ENCODE data around the gene PGK2. TPM values are rescaled to one million over a fixed set of nuclear protein-coding genes. Genes with fewer than 3 reads are reported as not detected.

PGK2 gene
- total RNA-seq, 4 donors from 2014 or later, result not detected

- intact Hi-C loops (cut with DNase I; ENCODE audit: low total_unique reads), result no loop called here
- H3K4me3 ChIP-seq (ENCODE audit: low read depth, poor library complexity, severe bottlenecking), result no peak overlapping the region
- no peak for TF ChIP-seq CTCF (IDR thresholded peaks at IDR 0.05)
- no peak for TF ChIP-seq POLR2A (IDR thresholded peaks at IDR 0.05)
- no peak for DNase-seq (ENCODE audit: low spot score in 2 of 2)
These were observed 2.8 kb downstream of the PGK2 start for GRCh38 chr6:49784272-49784671.

GRCh38 chr6:49782725-49783124 is 4.4 kb downstream of the PGK2 start:
- no peak for TF ChIP-seq POLR2A (IDR thresholded peaks at IDR 0.05)
- TF ChIP-seq CTCF (IDR thresholded peaks at IDR 0.05), result no peak
- WGBS, 2 donors, result 89 to 91% methylated on average over 7 of the region's 7 CpGs
- intact Hi-C loops (cut with DNase I; ENCODE audit: low total_unique reads), result no loop called here
- no peak for DNase-seq (ENCODE audit: low spot score in 2 of 2)
- no peak overlapping the region for H3K4me3 ChIP-seq (ENCODE audit: low read depth, poor library complexity, severe bottlenecking)

- 65 to 69% methylated on average over 1 of the region's 1 CpG for WGBS, 2 donors
- intact Hi-C loops (cut with DNase I; ENCODE audit: low total_unique reads), result no loop called here
- TF ChIP-seq CTCF (IDR thresholded peaks at IDR 0.05) (no peak), POLR2A (IDR thresholded peaks at IDR 0.05) (no peak)
- DNase-seq (ENCODE audit: low spot score in 2 of 2), result no peak
- H3K4me3 ChIP-seq (ENCODE audit: low read depth, poor library complexity, severe bottlenecking), result no peak overlapping the region
These were observed 4.8 kb downstream of the PGK2 start for GRCh38 chr6:49782293-49782692.

- 36 to 37% methylated on average over 1 of the region's 1 CpG for WGBS, 2 donors
- TF ChIP-seq POLR2A (IDR thresholded peaks at IDR 0.05) (no peak), CTCF (IDR thresholded peaks at IDR 0.05) (no peak)
- DNase-seq (ENCODE audit: low spot score in 2 of 2), result no peak
- intact Hi-C loops (cut with DNase I; ENCODE audit: low total_unique reads), result no loop called here
- no peak overlapping the region for H3K4me3 ChIP-seq (ENCODE audit: low read depth, poor library complexity, severe bottlenecking)
These were observed 10.6 kb downstream of the PGK2 start for GRCh38 chr6:49776444-49776843.

- intact Hi-C loops (cut with DNase I; ENCODE audit: low total_unique reads), result no loop called here
- no peak for DNase-seq (ENCODE audit: low spot score in 2 of 2)
- TF ChIP-seq CTCF (IDR thresholded peaks at IDR 0.05) (no peak), POLR2A (IDR thresholded peaks at IDR 0.05) (no peak)
- H3K4me3 ChIP-seq (ENCODE audit: low read depth, poor library complexity, severe bottlenecking), result no peak overlapping the region
These were observed 12.0 kb downstream of the PGK2 start for GRCh38 chr6:49775043-49775442.

GRCh38 chr6:49772285-49772684 is 14.8 kb downstream of the PGK2 start:
- H3K4me3 ChIP-seq (ENCODE audit: low read depth, poor library complexity, severe bottlenecking), result no peak overlapping the region
- 62 to 68% methylated on average over 5 of the region's 5 CpGs for WGBS, 2 donors
- no peak for DNase-seq (ENCODE audit: low spot score in 2 of 2)
- intact Hi-C loops (cut with DNase I; ENCODE audit: low total_unique reads), result no loop called here
- no peak for TF ChIP-seq CTCF (IDR thresholded peaks at IDR 0.05)
